Neural progenitor cell (in vitro differentiated cells): Measurements from ENCODE around the gene MYH15. TPM values are rescaled to one million over a fixed set of nuclear protein-coding genes. Genes with fewer than 3 reads are reported as not detected.

ENCODE experiments used
- DNase-seq: peaks from one replicate; pipeline ENCODE4 v3.0.0-alpha.2; 2016; ENCODE audit warnings: low spot score
- H2AFZ ChIP-seq: fragments of 200-600 bp; sonication (generic); replicated peaks from 2 replicates; pipeline ENCODE4 v1.6.1; 2016; ENCODE audit warnings: antibody characterized with exemption
- H3F3A ChIP-seq: fragments of 200-600 bp; sonication (generic); 2 replicates; pipeline ENCODE4 v1.6.1; 2016; ENCODE audit warnings: antibody characterized with exemption, low read depth
- H3K27ac ChIP-seq: fragments of 200-600 bp; sonication (generic); 2 replicates; pipeline ENCODE4 v1.5.1; 2016; ENCODE audit warnings: mild to moderate bottlenecking
- H3K27me3 ChIP-seq: fragments of 200-600 bp; sonication (generic); 2 replicates; pipeline ENCODE4 v1.6.1; 2016; ENCODE audit warnings: mild to moderate bottlenecking, moderate library complexity
- H3K36me3 ChIP-seq: fragments of 200-600 bp; sonication (generic); 2 replicates; pipeline ENCODE4 v1.5.1; 2016
- H3K4me1 ChIP-seq: fragments of 200-600 bp; sonication (generic); 2 replicates; pipeline ENCODE4 v1.6.1; 2016; ENCODE audit warnings: mixed run types
- H3K4me2 ChIP-seq: fragments of 200-600 bp; sonication (generic); 2 replicates; pipeline ENCODE4 v1.6.1; 2016
- H3K4me3 ChIP-seq: fragments of 200-600 bp; sonication (generic); 2 replicates; pipeline ENCODE4 v1.5.1; 2016
- H3K79me2 ChIP-seq: fragments of 200-600 bp; sonication (generic); 2 replicates; pipeline ENCODE4 v1.6.1; 2016; ENCODE audit warnings: low read depth
- H3K9ac ChIP-seq: fragments of 200-600 bp; sonication (generic); 2 replicates; pipeline ENCODE4 v1.6.1; 2016
- H3K9me3 ChIP-seq: fragments of 200-600 bp; sonication (generic); 2 replicates; pipeline ENCODE4 v1.5.1; 2016; ENCODE audit warnings: low read depth
- H4K20me1 ChIP-seq: fragments of 200-600 bp; sonication (generic); 2 replicates; pipeline ENCODE4 v1.6.1; 2016; ENCODE audit warnings: low read depth
- H3K27ac Mint-ChIP-seq: 3 replicates; pipeline ENCODE4 v1.8.0; 2021; ENCODE audit warnings: mixed read lengths
- H3K27me3 Mint-ChIP-seq: 2 replicates; pipeline ENCODE4 v1.8.0; 2022; ENCODE audit warnings: low read depth, mild to moderate bottlenecking, inconsistent platforms, moderate library complexity, mixed read lengths; ENCODE audit not compliant: insufficient read depth
- H3K36me3 Mint-ChIP-seq: 3 replicates; pipeline ENCODE4 v1.8.0; 2021; ENCODE audit warnings: mixed read lengths
- H3K4me1 Mint-ChIP-seq: 3 replicates; pipeline ENCODE4 v1.8.0; 2021; ENCODE audit warnings: mixed read lengths
- H3K4me3 Mint-ChIP-seq: 3 replicates; pipeline ENCODE4 v1.8.0; 2021; ENCODE audit warnings: mild to moderate bottlenecking, moderate library complexity, mixed read lengths
- H3K9me3 Mint-ChIP-seq: 3 replicates; pipeline ENCODE4 v1.8.0; 2020; ENCODE audit warnings: mixed read lengths
- CTCF ChIP-seq: fragments of 200-600 bp; sonication (generic); IDR thresholded peaks from 2 replicates; pipeline ENCODE4 v1.5.1; 2017; ENCODE audit warnings: antibody characterized with exemption, mild to moderate bottlenecking
- EZH2 ChIP-seq: fragments of 200-600 bp; sonication (generic); IDR thresholded peaks from 2 replicates; pipeline ENCODE4 v1.6.1; 2017; ENCODE audit warnings: antibody characterized with exemption, mild to moderate bottlenecking, moderate library complexity
- EZH2phosphoT487 ChIP-seq: fragments of 200-600 bp; sonication (generic); IDR thresholded peaks from 2 replicates; pipeline ENCODE4 v1.6.1; 2017; ENCODE audit warnings: antibody characterized with exemption
- total RNA-seq: library from RNA; depleted of rRNA; stranded (reverse); fragments of >200 nt; gene quantifications from 2 replicates; pipeline ENCODE4 v1.2.3, GENCODE V29; 2015; ENCODE audit warnings: low replicate concordance

The MYH15 gene
- total RNA-seq, 1 donor from 2014 or later: not detected

GRCh38 chr3:108409800-108410178 lies 100.6 kb downstream of the MYH15 start:
- H3K36me3 ChIP-seq: no peaks in the 10 kb centered on the region
- no peak for DNase-seq
- H2AFZ ChIP-seq: no peak overlapping the region
- H3K9me3 ChIP-seq: no peaks in the 10 kb centered on the region
- H3F3A ChIP-seq: no peaks in the 10 kb centered on the region
- H3K4me1 Mint-ChIP-seq: peaks cover 20% of the 10 kb centered on the region
- H3K9ac ChIP-seq: no peak overlapping the region
- H3K4me3 ChIP-seq: no peak overlapping the region
- H3K4me2 ChIP-seq: no peak overlapping the region
- peaks cover 3% of the 10 kb centered on the region for H3K9me3 Mint-ChIP-seq
- H3K79me2 ChIP-seq: no peaks in the 10 kb centered on the region
- no peaks in the 10 kb centered on the region for H4K20me1 ChIP-seq
- TF ChIP-seq EZH2: no peak
- no peak for TF ChIP-seq EZH2phosphoT487
- no peak for TF ChIP-seq CTCF
- no peak overlapping the region for H3K27ac ChIP-seq
- H3K4me1 ChIP-seq: no peaks in the 10 kb centered on the region
- H3K27ac Mint-ChIP-seq: no peak overlapping the region
- no peaks in the 10 kb centered on the region for H3K27me3 ChIP-seq
- H3K4me3 Mint-ChIP-seq: no peak overlapping the region
- H3K27me3 Mint-ChIP-seq: peaks cover 3% of the 10 kb centered on the region
- peaks cover 4% of the 10 kb centered on the region for H3K36me3 Mint-ChIP-seq

GRCh38 chr3:108408883-108409799 lies 101.3 kb downstream of the MYH15 start:
- Histone ChIP-seq H4K20me1 (no peaks in the 10 kb centered on the region), H3K4me3 (no peak overlapping the region), H3K27me3 (no peaks in the 10 kb centered on the region), H3K4me1 (peaks cover 3% of the 10 kb centered on the region), H3K4me2 (no peak overlapping the region), H3K27ac (no peak overlapping the region), H3K9me3 (no peaks in the 10 kb centered on the region), H2AFZ (no peak overlapping the region), H3F3A (no peaks in the 10 kb centered on the region), H3K9ac (no peak overlapping the region), H3K36me3 (no peaks in the 10 kb centered on the region), H3K79me2 (no peaks in the 10 kb centered on the region)
- peaks cover 26% of the 10 kb centered on the region for H3K4me1 Mint-ChIP-seq
- H3K36me3 Mint-ChIP-seq: peaks cover 4% of the 10 kb centered on the region
- peaks cover 3% of the 10 kb centered on the region for H3K9me3 Mint-ChIP-seq
- TF ChIP-seq EZH2 (no peak), EZH2phosphoT487 (no peak), CTCF (no peak)
- H3K27me3 Mint-ChIP-seq: peaks cover 3% of the 10 kb centered on the region
- H3K4me3 Mint-ChIP-seq: no peak overlapping the region
- DNase-seq: no peak
- no peak overlapping the region for H3K27ac Mint-ChIP-seq

- Mint-ChIP-seq H3K27ac (no peak overlapping the region), H3K9me3 (peaks cover 3% of the 10 kb centered on the region), H3K27me3 (peaks cover 3% of the 10 kb centered on the region), H3K4me3 (no peak overlapping the region), H3K36me3 (peaks cover 2% of the 10 kb centered on the region), H3K4me1 (peaks cover 36% of the 10 kb centered on the region)
- no peaks in the 10 kb centered on the region for H3K36me3 ChIP-seq
- peaks cover 8% of the 10 kb centered on the region for H3K4me1 ChIP-seq
- no peaks in the 10 kb centered on the region for H4K20me1 ChIP-seq
- no peaks in the 10 kb centered on the region for H3K27me3 ChIP-seq
- DNase-seq: no peak
- H3K79me2 ChIP-seq: no peaks in the 10 kb centered on the region
- no peak overlapping the region for H3K9ac ChIP-seq
- no peak overlapping the region for H2AFZ ChIP-seq
- H3K9me3 ChIP-seq: no peaks in the 10 kb centered on the region
- H3K4me2 ChIP-seq: no peak overlapping the region
- TF ChIP-seq EZH2phosphoT487: no peak
- TF ChIP-seq EZH2: no peak
- no peak for TF ChIP-seq CTCF
- H3K27ac ChIP-seq: no peak overlapping the region
- no peaks in the 10 kb centered on the region for H3F3A ChIP-seq
- no peak overlapping the region for H3K4me3 ChIP-seq
Measured at GRCh38 chr3:108407886-108408285, 102.5 kb downstream of the MYH15 start.
